Activated T-helper 1 cell treated with Interleukin-2 at 50 U/mL for 16 hours (primary cell): Measurements from ENCODE around the gene FOXK2.
A peak's percentile ranks its signal among the peaks of the same experiment; 100 is the strongest.
"Not testable (repeated sequence)": the region's sequence is repeated elsewhere in the genome, so short reads cannot be mapped to it uniquely, and the experiment has no call there.

Experiments
- DNase-seq: peaks from one replicate; pipeline ENCODE4 v3.0.0-alpha.2; 2020; ENCODE audit warnings: low read depth

The FOXK2 gene

DNA sequence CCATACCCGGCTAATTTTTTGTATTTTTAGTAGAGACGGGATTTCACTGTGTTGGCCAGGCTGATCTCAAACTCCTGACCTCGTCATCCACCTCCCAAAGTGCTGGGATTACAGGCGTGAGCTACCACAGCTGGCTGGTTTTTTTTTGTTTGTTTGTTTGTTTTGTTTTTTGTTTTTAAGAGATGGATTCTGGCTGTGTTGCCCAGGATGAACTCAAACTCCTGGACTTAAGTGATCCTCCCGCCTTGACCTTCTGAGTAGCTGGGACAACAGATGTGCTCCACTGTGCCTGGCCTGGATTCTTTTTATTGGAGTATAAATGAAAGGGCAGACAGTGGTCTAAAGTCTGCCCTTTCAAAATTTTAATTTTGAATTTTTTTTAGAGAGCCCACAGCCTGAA lies 44.7 kb downstream of the FOXK2 start:
- no peak for DNase-seq

DNA sequence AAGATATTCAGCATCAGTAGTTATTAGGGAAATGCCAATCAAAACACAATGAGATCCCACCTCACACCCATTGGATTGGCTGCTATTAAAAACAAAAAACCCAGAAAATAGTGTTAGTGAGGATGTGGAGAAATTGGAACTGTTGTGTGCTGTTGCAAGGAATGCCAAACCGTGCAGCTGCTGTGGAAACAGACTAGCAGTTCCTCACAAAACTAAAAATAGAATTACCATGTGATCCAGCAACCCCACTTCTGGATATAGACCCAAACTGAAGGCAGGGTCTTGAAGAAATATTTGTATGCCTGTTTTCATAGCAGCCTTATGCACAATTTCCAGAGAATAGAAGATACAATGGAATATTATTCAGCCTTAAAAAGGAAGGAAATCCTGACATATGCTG lies 46.0 kb downstream of the FOXK2 start:
- DNase-seq, result no peak

DNA sequence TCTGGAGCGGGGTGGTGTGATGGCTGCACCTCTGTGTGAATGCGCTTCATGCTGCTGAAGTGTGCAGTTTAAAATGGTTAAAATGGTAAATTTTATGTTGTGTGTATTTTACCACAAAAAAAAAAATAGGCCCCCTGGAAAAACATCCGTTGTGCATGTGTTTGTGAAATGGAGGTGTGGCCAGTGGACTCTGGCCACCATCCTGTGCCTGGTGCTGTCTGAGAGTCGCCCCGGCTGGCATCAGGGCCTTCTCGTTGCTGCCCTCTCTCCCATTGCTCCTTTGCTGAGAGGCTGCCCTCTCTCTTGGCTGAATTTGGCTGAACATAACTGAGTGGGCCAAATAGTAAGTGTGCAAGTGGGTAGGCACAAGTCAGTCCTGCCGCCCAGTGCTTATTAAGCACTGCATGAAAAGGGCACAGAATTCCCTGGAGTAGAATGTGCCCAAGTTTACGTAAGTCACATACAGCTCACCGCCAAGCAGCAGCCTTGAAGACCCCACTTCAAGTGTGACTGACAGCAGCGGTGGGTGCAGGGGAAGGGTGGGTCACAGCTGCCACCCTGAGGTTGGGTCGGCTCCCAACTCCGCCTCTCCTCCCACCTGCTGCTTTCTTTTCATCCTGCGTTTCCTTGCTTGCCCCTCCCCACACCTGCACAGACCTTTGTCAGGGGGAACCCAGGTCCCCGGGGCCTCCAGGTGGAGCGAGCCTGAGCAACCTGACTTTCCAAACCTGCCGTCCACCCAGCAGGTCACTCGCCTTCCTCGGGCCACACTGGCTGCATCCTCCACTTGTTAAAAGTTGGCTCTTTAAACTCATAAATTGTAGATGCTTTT lies 46.8 kb downstream of the FOXK2 start:
- DNase-seq, result no peak

DNA sequence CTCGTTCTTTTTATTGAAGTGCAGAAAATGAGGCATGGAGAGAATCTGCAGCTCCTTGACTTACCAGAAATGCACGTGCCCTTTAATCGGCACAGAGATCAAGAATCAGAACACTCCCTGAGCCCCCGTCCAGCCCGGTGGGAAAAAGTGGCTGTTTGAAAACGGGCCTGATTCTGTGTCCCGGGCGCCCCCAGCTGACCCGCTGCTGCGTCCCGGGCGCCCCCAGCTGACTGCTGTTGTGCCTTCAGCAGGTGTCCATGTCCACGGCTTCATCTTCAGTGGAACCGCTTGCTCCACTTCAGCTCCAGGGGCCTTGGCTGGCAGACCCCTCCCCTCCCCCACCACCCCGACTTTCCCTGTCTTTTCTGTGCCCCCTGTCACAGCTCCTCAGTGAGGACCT lies 47.8 kb downstream of the FOXK2 start:
- no peak for DNase-seq

DNA sequence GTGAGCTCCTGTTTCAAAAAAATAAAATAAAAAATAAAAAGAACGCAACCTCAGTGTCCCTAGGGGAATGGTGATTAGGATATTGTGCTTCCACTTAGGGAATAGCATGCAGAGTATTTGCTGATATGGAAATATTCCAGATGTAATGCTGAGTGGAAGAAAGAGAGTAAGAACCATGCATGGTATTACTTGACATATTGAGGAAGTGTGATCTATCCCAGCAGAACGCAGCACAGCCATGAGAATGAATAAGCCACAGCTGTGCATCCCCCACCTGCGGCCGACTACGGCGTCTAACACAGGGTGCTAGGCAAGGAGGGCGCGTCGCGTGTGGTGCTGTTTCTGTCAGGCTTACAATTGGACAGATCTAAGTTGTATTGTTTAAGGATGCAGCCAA lies 49.5 kb downstream of the FOXK2 start:
- DNase-seq, result no peak

DNA sequence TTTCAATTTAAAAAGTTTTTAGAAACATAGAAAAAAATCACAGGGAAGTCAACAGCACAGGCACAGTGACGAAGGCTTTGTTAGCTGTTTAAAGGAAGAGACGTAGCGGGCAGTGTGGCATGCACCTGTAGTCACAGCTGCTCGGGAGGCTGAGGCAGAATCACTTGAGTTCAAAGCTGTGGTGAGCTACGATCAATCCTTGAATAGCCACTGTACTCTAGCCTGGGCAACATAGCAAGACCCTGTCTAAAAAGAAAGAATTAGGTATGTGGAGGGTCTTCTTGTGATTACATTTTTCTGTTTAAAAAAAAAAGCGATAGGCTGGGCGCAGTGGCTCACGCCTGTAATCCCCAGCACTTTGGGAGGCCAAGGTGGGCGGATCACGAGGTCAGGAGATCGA lies 50.1 kb downstream of the FOXK2 start:
- no peak for DNase-seq

DNA sequence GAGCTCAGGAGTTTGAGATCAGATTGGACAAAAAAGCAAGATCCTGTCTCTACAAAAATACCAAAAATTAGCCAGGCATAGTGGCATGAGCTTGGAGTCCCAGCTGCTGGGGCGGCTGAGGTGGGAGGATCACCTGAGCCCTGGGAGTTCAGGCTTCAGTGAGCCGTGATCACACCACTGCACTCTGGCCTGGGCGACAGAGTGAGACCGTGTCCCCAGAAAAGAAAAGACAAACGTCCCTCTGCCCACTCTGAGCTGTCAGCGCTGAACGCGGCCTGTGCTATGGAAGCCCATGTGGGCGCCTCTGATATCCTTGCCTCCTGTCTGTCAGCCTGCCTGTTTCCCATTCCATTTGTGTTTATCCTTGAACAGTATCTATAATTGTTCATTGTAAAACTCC lies 50.7 kb downstream of the FOXK2 start:
- DNase-seq, result no peak

DNA sequence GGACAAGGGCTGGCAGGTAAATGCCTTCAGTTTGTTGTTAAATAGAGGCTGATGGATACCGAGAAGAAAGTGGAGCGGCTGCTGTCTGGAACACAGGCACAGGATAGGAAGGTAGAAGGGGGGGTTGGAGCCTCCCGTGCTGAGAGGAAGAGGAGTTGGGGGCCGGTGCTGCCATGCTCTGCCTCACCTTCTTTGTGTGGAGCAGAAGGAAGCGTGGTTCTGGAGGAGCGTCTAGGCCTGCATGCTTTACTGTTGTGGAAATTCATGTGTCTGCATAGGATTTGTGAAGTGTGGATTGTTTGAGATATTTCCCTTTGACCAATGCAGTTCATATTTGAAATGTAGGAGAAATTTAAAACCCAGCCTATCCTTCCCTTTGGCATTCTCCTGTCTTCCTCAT lies 52.3 kb downstream of the FOXK2 start:
- no peak for DNase-seq

DNA sequence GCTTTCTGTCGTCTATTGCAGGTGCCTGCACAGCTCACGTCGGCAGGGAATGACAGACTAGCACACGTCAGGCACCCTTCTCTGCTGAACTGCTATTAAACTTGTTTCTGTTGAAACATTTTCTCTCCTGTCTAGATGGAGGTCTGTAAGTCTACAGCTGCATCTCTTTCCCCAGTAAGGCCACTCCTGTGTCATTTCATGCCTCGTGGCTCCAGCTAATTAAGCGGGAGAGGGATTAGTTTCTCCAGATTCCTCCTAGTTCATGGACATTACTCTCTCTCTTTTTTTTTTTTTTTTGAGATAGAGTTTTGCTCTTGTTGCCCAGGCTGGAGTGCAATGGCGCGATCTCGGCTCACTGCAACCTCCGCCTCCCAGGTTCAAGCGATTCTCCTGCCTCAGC lies 54.5 kb downstream of the FOXK2 start:
- DNase-seq, result no peak

DNA sequence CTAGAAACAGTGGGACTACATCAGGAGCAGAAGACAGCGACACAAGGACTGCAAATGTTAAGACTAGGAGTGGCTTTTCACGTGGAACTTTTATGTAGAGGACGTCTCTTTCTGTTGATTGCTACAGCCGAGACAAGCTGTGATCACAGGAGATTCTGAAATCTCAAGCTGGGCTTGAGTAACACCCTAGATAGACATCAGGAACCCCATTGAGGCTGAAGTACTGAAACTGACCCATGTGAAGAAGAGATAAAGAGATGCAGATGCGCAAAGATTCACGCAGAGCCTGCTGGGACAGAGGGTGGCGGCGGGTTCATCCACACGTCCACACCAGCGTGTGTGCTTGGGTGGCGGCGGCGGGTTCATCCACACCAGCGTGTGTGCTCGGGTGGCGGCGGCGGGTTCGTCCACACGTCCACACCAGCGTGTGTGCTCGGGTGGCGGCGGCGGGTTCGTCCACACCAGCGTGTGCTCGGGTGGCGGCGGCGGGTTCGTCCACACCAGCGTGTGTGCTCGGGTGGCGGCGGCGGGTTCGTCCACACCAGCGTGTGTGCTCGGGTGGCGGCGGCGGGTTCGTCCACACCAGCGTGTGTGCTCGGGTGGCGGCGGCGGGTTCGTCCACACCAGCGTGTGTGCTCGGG lies 56.2 kb downstream of the FOXK2 start:
- not testable (repeated sequence) for DNase-seq

DNA sequence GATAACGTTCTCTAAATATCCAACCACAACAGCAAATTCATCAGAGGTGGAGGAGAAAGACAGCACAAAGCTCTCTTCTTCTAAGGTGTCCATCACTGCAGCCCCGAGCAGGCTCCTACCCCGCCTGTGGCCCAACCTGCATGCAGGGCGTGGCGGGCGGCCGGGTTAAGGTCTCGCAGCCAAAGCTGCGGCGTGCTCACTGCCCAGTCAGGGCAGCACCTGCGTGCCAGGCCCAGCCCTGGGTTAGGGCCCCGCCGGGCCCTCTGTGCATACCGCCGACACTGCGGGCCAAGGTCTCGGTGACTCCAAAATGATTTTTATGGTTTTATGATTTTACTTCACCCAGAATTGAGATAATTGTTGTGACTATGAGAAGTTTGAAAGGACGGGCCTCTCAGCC lies 57.8 kb downstream of the FOXK2 start:
- no peak for DNase-seq

DNA sequence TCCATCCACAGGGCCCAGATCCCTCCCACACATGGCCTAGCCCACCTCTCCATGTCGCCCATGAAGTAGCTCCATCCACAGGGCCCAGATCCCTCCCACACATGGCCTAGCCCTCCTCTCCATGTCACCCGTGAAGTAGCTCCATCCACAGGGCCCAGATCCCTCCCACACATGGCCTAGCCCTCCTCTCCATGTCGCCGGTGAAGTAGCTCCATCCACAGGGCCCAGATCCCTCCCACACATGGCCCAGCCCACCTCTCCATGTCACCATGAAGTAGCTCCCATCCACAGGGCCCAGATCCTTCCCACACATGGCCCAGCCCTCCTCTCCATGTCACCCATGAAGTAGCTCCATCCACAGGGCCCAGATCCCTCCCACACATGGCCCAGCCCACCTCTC lies 60.4 kb downstream of the FOXK2 start:
- DNase-seq, result not testable (repeated sequence)

DNA sequence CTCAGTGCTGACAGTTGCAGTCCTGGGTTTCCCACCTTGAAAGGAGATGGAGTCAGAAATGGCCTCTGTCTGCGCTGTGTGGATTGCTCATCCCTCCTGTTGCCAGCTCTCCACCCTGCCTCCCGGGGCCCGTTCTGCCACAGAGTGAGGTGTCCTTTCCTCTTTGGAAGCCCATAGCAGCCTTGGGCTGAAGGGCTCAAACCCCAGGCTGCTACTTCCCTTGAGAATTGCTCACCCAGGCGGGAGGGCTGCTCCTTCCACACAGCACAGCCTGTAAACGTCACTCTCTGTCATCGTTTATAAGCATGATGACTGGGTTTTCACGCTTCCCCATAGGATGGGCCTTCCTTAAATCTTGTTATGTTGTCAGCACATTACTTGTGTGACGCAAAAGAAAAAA lies 62.7 kb downstream of the FOXK2 start:
- no peak for DNase-seq

DNA sequence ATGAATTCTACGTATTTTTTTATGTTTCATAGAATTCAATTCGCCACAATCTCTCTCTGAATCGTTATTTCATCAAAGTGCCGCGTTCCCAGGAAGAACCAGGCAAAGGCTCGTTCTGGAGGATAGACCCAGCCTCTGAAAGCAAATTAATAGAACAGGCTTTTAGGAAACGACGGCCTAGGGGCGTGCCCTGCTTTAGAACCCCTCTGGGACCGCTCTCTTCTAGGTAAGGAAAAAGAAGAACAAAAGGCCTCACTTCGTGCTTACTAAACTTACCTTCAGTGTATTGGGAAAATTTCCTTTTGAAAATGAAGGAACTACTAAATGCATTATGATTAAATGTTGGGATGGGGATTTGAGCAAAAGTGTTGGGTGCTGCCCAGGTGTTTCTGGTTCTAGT lies 63.2 kb downstream of the FOXK2 start:
- no peak for DNase-seq

DNA sequence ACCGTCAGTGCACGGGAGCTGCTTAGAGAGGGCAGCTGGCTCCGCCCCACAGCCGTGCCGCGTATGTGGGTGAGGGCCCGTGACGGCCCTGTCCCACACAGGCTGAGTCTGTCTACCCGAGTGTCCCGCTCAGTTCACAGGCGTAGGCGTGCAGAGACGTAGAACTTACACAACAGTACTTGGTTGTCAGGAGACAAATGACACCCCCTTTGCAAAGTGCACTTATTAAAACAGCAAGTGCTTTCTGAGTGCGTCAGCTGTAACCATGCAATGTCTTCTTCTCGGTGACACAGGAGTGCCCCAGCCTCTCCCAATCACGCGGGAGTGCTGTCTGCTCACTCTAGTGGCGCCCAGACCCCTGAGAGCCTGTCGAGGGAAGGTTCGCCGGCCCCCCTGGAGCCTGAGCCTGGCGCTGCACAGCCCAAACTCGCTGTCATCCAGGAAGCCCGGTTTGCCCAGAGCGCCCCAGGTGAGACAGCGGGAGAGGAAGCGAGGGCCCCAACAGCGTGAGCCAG lies 64.2 kb downstream of the FOXK2 start:
- DNase-seq, result peak; percentile 18

DNA sequence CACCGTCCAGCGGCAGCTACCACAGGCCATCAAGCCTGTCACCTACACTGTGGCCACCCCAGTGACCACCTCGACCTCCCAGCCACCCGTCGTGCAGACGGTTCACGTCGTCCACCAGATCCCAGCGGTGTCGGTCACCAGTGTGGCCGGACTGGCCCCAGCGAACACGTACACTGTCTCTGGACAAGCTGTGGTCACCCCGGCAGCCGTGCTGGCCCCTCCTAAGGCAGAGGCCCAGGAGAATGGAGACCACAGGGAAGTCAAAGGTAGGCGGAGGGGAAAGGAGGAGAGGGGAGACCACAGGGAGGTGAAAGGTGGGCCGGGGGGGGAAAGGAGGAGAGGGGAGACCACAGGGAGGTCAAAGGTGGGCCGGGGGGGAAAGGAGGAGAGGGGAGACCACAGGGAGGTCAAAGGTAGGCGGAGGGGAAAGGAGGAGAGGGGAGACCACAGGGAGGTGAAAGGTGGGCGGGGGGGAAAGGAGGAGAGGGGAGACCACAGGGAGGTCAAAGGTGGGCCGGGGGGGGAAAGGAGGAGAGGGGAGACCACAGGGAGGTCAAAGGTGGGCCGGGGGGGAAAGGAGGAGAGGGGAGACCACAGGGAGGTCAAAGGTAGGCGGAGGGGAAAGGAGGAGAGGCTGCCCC lies 66.5 kb downstream of the FOXK2 start:
- DNase-seq, result not testable (repeated sequence)

DNA sequence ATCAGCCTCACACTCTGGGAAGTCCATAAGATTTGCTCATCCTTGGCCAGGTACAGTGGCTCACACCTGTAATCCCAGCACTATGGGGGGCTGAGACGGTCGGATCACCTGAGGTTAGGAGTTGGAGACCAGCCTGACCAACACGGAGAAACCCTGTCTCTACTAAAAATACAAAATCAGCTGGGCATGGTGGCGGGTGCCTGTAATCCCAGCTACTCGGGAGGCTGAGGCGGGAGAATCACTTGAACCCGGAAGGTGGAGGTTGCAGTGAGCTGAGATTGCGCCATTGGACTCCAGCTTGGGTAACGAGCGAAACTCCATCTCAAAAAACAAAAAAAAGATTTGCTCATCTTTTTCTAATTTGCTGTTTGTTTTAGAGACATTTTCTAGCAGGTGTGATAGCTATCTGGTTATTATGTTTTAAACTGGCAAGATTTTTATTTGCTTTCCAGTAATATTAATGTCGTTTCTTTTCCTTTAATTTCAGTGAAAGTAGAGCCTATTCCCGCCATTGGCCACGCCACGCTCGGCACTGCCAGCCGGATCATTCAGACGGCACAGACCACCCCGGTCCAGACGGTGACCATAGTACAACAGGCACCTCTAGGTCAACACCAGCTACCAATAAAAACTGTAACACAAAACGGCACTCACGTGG lies 67.2 kb downstream of the FOXK2 start:
- no peak for DNase-seq

DNA sequence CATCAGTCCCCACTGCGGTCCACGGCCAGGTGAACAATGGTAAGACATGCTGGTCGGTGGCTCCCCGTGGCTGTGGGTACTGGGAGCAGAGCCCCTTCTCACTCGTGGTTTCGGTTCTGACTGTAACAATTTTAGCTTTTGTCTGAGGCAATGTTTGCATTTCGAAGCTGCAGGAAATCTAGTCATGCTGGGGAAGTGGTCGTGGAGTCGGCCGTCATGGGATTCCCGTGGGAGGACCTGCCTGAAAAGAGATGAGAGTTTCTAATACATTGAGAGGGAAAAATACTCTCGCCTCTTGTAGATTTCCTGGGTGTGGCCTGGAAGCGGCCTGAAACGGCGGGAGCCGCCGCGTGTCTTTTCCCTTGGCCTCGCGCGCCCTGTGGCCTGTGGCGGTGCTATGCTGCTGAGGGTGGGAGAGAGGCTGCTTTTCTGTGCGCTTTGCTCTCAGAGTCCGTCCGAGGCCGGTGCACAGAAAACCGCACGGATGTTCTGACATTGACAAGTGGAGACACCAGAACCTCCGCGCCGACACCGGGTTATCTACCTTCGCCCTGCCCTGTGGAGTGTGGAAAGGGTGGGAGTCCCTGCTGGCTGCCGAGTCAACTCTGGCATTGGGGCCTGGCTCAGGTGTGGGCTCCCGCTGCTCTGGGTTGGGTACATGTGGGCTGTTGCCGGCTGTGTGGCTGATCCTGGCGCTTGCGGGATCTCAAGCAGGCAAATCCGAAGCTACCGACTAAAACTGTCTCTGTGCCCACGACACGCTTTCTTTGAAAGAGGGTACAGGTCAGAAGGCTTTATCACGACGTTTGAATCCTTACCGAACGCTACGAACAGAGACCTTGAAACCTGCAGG lies 67.9 kb downstream of the FOXK2 start:
- DNase-seq, result no peak

DNA sequence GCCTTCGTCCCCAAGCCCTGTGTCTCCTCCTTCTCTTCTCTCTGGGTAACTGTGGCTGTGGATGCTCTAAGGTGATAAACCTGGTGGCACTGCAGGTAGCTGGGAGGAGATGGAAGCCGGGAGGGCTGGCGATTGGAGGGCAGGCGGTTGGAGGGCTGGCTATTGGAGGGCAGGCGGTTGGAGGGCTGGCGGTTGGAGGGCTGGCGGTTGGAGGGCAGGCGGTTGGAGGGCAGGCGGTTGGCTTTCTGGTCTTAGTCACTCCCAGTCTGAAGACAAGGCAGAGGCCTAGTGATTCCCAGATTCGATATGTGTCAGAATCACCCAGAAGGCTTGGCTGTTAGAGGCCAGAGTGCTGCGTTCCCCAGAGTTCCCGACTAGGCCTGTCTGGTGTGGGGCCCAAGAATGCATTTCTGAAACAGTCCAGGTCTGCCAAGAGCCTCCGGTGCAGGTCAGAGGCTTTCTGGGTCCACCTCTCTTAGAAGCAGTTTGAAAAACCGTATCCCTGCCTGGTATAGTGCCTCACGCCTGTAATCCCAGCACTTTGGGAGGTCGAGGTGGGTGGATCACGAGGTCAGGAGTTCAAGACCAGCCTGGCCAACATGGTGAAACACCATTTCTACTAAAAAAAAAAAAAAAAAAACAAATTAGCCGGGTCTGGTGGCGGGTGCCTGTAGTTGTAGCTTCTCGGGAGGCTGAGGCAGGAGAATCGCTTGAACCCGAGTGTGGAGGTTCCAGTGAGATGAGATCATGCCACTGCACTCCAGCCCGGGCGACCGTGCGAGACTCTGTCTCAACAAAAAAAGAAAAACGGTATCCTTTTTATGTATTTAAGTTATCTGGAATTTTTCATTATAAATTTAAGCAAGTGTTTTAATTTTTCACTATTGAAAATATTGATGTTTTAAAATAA lies 69.0 kb downstream of the FOXK2 start:
- DNase-seq, result no peak

DNA sequence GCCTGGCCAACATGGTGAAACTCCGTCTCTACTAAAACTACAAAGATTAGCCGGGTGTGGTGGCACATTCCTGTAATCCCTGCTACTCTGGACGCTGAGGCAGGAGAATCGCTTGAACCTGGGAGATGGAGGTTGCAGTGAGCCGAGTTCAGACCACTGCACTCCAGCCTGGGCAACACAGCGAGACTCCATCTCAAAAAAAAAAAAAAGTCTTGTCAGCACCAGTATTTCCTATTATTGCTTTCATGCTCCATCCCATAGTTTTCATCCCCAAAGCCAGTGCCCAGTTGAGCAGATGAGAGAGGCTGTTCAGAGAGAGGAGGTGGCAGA lies 70.3 kb downstream of the FOXK2 start:
- no peak for DNase-seq

DNA sequence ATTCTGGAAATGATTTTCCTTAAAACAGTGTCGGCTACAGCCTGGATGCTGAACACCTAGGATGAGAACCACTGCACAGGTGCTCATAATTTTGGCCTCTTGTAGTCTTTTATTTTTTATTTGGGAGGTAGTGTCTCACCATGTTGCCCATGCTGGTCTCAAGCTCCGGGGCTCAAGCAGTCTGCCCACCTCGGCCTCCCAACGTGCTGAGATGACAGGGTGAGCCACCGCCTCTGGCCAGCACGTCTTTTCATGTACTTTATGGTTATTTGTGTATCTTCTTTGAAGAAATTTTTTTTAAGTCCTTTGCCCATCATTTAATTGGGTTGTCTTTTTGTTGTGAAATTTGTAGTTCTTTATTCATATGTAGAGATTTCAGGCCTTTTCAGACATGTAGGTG lies 70.7 kb downstream of the FOXK2 start:
- no peak for DNase-seq
